Vagina (tissue), 2 donors: Measurements from ENCODE around the gene TECTA.

Experiments
- CTCF ChIP-seq, 3 experiments: fragments of 450-650 bp in 2 of 3; fragments of 200-600 bp in 1 of 3; sonication (generic) in 1 of 3; IDR thresholded peaks; one replicate each; pipeline ENCODE4 v1.5.1; 2017 to 2019; ENCODE audit warnings: antibody characterized with exemption in 3 of 3, mild to moderate bottlenecking in 2 of 3, moderate library complexity in 2 of 3
- POLR2A ChIP-seq, 2 donors: fragments of 450-650 bp; IDR thresholded peaks; one replicate each; pipeline ENCODE4 v1.6.1; 2017; ENCODE audit warnings: antibody characterized with exemption in 2 of 2, mild to moderate bottlenecking in 2 of 2, moderate library complexity in 2 of 2
- POLR2AphosphoS5 ChIP-seq, 2 donors: sonication (generic); formaldehyde crosslinking; IDR thresholded peaks; one replicate each; pipeline ENCODE4 v1.9.0; 2017; ENCODE audit warnings: antibody characterized with exemption in 2 of 2, mild to moderate bottlenecking in 2 of 2, low read depth in 1 of 2; ENCODE audit not compliant: insufficient read depth in 1 of 2

- TF ChIP-seq CTCF (IDR thresholded peaks at IDR 0.05): no peak
- no peak for TF ChIP-seq POLR2A (IDR thresholded peaks at IDR 0.05)
- TF ChIP-seq POLR2AphosphoS5 (IDR thresholded peaks at IDR 0.05; ENCODE audit: insufficient read depth in 1 of 2, low read depth in 1 of 2): no peak
Observed at GRCh38 chr11:121144723-121145122, 43.7 kb downstream of the TECTA start.
